Nucleus accumbens (tissue), 56 donors: ENCODE results near the gene KRTAP12-1.
"Not testable (repeated sequence)": the region's sequence is repeated elsewhere in the genome, so short reads cannot be mapped to it uniquely, and the experiment has no call there.

ENCODE experiments used
- DNase-seq, 56 donors: peaks; one replicate each; lab custom pipeline; 2025; lab: John Stamatoyannopoulos, UW

The KRTAP12-1 gene

GRCh38 chr21:44648557-44649311 lies 33.2 kb downstream of the KRTAP12-1 start:
- DNase-seq: no peak

GRCh38 chr21:44647222-44647552 lies 34.8 kb downstream of the KRTAP12-1 start:
- no peak for DNase-seq

GRCh38 chr21:44646366-44647221 lies 35.4 kb downstream of the KRTAP12-1 start, which contains the start of gene KRTAP10-11:
Gene KRTAP10-11 (plus strand): TSS chr21:44646414. CDS start chr21:44646459, 45 bp downstream.
- DNase-seq: not testable (repeated sequence)

GRCh38 chr21:44644878-44645277 lies 37.1 kb downstream of the KRTAP12-1 start:
- no peak for DNase-seq

- DNase-seq: no peak
Measured at GRCh38 chr21:44643741-44644310, 38.1 kb downstream of the KRTAP12-1 start.

- no peak for DNase-seq
Measured at GRCh38 chr21:44640761-44641160, 41.2 kb downstream of the KRTAP12-1 start.

- no peak for DNase-seq
Measured at GRCh38 chr21:44639331-44639655, 42.7 kb downstream of the KRTAP12-1 start.

- DNase-seq: not testable (repeated sequence)
Measured at GRCh38 chr21:44638506-44639330, 43.2 kb downstream of the KRTAP12-1 start.

- not testable (repeated sequence) for DNase-seq
Measured at GRCh38 chr21:44637851-44638348, 44.1 kb downstream of the KRTAP12-1 start.

GRCh38 chr21:44637018-44637850 lies 44.7 kb downstream of the KRTAP12-1 start, which contains the start of gene KRTAP10-10:
Gene KRTAP10-10 (plus strand): TSS chr21:44637356. CDS start chr21:44637418, 62 bp downstream.
- DNase-seq: no peak

GRCh38 chr21:44636209-44637017 lies 45.5 kb downstream of the KRTAP12-1 start:
- DNase-seq: no peak

- DNase-seq: no peak
Measured at GRCh38 chr21:44632067-44632466, 49.9 kb downstream of the KRTAP12-1 start.
